ENCODE results near the gene RIGI. TPM values are rescaled to one million over a fixed set of nuclear protein-coding genes. Genes with fewer than 3 reads are reported as not detected.

Gene RIGI
- total and polyA plus RNA-seq, 9 of the 15 experiments (the other 6 are each of a cell fraction or from before 2014, with no cell fraction given), result 0.27 to 1.1 (median 0.54) TPM

DNA sequence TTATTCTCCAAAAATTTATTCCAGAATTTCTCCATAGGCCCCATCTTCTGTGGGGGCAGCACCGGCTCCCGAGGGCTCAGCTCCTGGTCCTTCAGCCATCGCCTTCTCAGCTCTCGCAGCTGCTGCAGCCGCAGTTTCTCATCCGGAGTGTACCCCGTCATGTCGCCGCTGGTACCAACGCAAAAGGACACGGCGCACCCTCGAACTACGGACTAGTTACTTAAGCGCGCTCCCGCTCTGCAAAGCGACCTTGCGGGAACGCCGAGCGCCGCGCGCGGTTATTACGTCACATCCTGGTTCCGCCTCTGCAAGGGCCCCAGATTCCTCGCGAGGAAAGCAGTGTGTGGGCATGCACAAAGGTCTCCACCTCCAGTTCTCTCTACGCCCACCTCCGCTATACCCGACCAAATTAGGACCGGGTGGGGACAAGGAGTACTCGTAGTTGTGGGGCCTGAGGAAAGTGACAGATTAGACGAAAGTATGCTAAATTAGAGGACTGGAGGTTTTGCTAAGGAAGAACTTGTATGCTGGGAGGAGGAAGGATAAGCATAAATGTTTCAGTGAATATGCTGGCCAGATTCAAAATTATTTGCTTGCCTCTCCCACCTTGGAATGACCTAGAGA, 47.0 kb upstream of the RIGI start, which contains the start of gene NDUFB6 (continued):
- TF ChIP-seq ATF6 (CRISPR knock-in tag; IDR thresholded peaks at IDR 0.05) (no peak), SAFB (IDR thresholded peaks at IDR 0.05; ENCODE audit: borderline replicate concordance, low read depth, low read length) (no peak), KHSRP (IDR thresholded peaks at IDR 0.05) (no peak), ZNF347 (CRISPR knock-in tag; IDR thresholded peaks at IDR 0.05; ENCODE audit: low read depth) (no peak), SUPT5H (IDR thresholded peaks at IDR 0.05) (peak; percentile 76), SP2 (IDR thresholded peaks at IDR 0.05; ENCODE audit: extremely low read depth, low read depth, low read length, poor library complexity, severe bottlenecking) (no peak), ZBTB1 (CRISPR knock-in tag; IDR thresholded peaks at IDR 0.05; ENCODE audit: borderline replicate concordance, low read depth) (no peak), SMARCE1 (IDR thresholded peaks at IDR 0.05) (no peak), MCM3 (IDR thresholded peaks at IDR 0.05) (no peak), RERE (CRISPR knock-in tag; IDR thresholded peaks at IDR 0.05; ENCODE audit: borderline replicate concordance) (no peak), NFRKB (IDR thresholded peaks at IDR 0.05; ENCODE audit: low read depth) (0 out of 2 replicates have a peak, but pooled peaks have one; percentile 27), NRF1 (conservative IDR thresholded peaks at IDR 0.05 in 1 of 2, IDR thresholded peaks at IDR 0.05 in 1 of 2) (peak; percentile 38 to 43; a peak in 2 of 4 replicates), KLF1 (tag; IDR thresholded peaks at IDR 0.05) (no peak)
- TF ChIP-seq, protein P1, sequence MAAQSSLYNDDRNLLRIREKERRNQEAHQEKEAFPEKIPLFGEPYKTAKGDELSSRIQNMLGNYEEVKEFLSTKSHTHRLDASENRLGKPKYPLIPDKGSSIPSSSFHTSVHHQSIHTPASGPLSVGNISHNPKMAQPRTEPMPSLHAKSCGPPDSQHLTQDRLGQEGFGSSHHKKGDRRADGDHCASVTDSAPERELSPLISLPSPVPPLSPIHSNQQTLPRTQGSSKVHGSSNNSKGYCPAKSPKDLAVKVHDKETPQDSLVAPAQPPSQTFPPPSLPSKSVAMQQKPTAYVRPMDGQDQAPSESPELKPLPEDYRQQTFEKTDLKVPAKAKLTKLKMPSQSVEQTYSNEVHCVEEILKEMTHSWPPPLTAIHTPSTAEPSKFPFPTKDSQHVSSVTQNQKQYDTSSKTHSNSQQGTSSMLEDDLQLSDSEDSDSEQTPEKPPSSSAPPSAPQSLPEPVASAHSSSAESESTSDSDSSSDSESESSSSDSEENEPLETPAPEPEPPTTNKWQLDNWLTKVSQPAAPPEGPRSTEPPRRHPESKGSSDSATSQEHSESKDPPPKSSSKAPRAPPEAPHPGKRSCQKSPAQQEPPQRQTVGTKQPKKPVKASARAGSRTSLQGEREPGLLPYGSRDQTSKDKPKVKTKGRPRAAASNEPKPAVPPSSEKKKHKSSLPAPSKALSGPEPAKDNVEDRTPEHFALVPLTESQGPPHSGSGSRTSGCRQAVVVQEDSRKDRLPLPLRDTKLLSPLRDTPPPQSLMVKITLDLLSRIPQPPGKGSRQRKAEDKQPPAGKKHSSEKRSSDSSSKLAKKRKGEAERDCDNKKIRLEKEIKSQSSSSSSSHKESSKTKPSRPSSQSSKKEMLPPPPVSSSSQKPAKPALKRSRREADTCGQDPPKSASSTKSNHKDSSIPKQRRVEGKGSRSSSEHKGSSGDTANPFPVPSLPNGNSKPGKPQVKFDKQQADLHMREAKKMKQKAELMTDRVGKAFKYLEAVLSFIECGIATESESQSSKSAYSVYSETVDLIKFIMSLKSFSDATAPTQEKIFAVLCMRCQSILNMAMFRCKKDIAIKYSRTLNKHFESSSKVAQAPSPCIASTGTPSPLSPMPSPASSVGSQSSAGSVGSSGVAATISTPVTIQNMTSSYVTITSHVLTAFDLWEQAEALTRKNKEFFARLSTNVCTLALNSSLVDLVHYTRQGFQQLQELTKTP (IDR thresholded peaks at IDR 0.05; ENCODE audit: low read depth in 1 of 2, partially characterized antibody in 2 of 2), result no peak
